ENCODE results near the gene ACTRT2.

DNA sequence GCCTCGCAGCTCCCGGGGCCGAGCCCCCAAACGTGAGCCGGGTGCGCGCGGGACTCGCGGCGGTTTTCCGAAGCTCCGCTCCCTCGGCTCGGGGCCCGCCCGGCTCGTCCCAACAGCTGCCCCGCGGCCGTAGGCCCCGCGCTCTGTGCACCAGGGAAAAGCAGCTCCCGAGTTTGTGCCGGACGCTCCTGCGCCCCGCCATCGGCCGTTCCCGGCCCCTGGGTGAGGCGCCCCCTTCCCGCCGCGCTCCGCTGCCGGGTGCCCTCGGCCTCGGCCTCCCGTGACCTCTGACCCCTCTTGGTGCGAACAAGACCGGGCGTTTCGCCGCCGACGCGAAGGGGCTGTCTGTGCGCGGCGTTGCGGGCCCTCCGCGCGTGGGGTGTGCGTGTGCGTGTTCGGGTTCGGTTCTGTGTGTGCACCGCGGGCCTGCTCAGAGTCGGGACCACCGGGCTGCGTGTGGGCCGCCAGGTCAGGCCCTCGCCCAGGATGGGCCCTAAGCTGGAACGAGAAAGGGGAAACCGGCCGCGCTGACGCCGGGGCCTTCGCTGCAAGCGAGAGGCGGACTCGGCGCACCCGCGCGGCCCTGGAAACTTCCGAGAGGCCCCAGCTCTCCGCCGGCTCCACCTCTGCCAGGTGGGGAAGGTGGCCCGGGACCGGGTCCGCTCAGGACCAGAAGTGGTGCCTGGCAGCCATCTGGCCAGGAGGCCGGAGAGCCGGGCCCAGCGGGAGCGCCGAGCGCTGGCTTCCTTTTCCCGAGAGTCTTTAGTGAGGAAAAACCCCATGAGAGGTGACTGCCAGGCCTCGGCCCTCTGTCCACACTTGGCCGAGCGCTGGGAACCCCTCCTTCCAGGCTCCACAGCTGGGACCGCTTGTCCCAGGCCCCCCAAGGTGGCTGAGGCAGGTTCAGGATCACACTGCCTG is 49.6 kb downstream of the ACTRT2 start:
- TF ChIP-seq, protein P1, sequence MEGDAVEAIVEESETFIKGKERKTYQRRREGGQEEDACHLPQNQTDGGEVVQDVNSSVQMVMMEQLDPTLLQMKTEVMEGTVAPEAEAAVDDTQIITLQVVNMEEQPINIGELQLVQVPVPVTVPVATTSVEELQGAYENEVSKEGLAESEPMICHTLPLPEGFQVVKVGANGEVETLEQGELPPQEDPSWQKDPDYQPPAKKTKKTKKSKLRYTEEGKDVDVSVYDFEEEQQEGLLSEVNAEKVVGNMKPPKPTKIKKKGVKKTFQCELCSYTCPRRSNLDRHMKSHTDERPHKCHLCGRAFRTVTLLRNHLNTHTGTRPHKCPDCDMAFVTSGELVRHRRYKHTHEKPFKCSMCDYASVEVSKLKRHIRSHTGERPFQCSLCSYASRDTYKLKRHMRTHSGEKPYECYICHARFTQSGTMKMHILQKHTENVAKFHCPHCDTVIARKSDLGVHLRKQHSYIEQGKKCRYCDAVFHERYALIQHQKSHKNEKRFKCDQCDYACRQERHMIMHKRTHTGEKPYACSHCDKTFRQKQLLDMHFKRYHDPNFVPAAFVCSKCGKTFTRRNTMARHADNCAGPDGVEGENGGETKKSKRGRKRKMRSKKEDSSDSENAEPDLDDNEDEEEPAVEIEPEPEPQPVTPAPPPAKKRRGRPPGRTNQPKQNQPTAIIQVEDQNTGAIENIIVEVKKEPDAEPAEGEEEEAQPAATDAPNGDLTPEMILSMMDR (IDR thresholded peaks at IDR 0.05; ENCODE audit: control extremely low read depth in 1 of 3, insufficient read depth in 1 of 3, low read depth in 1 of 3, low read length in 3 of 3), result no peak
- TF ChIP-seq POLR2AphosphoS5 (IDR thresholded peaks at IDR 0.05; ENCODE audit: low read depth, low read length) (no peak), YY1 (IDR thresholded peaks at IDR 0.05; ENCODE audit: low read depth, low read length) (no peak), ZNF274 (IDR thresholded peaks at IDR 0.05; ENCODE audit: borderline replicate concordance, extremely low read depth, low read length) (no peak), BRCA1 (IDR thresholded peaks at IDR 0.05; ENCODE audit: low read depth, low read length) (no peak)

Measured in H1 (cell line).